ENCODE results near the gene C2CD5.
A peak's percentile ranks its signal among the peaks of the same experiment; 100 is the strongest.

C2CD5 gene, protein sequence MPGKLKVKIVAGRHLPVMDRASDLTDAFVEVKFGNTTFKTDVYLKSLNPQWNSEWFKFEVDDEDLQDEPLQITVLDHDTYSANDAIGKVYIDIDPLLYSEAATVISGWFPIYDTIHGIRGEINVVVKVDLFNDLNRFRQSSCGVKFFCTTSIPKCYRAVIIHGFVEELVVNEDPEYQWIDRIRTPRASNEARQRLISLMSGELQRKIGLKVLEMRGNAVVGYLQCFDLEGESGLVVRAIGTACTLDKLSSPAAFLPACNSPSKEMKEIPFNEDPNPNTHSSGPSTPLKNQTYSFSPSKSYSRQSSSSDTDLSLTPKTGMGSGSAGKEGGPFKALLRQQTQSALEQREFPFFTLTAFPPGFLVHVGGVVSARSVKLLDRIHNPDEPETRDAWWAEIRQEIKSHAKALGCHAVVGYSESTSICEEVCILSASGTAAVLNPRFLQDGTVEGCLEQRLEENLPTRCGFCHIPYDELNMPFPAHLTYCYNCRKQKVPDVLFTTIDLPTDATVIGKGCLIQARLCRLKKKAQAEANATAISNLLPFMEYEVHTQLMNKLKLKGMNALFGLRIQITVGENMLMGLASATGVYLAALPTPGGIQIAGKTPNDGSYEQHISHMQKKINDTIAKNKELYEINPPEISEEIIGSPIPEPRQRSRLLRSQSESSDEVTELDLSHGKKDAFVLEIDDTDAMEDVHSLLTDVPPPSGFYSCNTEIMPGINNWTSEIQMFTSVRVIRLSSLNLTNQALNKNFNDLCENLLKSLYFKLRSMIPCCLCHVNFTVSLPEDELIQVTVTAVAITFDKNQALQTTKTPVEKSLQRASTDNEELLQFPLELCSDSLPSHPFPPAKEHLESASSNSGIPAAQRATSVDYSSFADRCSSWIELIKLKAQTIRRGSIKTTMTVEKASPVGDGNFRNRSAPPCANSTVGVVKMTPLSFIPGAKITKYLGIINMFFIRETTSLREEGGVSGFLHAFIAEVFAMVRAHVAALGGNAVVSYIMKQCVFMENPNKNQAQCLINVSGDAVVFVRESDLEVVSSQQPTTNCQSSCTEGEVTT

DNA sequence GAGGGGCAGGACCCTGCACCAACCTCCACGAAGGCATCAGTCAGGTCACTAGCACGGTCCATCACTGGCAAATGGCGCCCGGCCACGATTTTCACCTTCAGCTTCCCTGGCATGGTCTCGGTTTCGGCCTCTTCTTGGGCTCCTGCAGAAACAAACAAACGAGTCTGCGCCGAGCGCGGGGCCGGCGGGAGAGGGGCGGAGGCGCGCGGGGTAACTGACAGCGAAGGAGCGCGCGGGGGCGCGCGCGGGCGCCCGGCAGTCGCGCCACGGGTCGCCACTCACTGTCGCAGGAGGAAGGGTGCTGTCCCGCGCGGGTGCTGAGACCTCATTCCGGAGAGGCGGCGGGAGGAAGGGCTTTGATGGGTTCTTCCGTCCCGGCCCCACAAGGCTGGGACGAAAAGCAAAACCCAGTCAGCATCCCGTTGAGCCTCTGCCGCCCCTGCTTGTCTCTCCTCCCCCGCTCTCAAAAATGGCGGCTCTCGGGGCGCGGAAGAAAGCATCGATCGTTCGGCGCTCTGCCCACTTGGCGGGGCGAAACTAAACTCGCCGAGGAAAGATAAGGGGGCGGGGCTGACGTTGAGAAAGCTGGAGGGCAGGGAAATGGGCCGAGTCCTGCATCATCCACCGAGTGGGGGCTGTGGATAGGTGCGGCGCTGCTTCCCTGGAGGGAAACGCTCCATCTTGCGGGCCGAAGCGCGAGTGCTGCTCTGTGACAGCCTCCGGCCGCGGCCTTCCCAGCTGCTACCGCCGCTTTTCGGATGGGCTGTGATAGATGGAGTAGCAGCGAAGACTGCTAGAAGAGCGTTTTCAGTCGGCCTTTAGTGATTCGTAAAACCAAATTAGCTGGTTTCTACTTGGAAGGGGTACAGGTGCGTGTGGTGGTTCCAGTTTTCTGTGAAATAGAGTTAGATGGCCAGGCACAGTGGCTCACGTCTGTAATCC, at the start of gene C2CD5:
Gene C2CD5, minus strand, starts transcription at position 505 of the 942 bp plus-strand sequence. Its CDS starts 392 bp downstream, at position 113.
- peak; percentile 43 for TF ChIP-seq CTCF (IDR thresholded peaks at IDR 0.05; ENCODE audit: low read depth, low read length, missing control alignments)
- peak within 1 kb of the TSS; percentile 87 for H3K4me3 ChIP-seq (ENCODE audit: low read depth, low read length)
- in situ Hi-C loops (cut with HindIII; ENCODE audit: low sequenced_read_pairs), result no loop called here
- DNase-seq (ENCODE audit: low read depth), result peak; percentile 97

DNA sequence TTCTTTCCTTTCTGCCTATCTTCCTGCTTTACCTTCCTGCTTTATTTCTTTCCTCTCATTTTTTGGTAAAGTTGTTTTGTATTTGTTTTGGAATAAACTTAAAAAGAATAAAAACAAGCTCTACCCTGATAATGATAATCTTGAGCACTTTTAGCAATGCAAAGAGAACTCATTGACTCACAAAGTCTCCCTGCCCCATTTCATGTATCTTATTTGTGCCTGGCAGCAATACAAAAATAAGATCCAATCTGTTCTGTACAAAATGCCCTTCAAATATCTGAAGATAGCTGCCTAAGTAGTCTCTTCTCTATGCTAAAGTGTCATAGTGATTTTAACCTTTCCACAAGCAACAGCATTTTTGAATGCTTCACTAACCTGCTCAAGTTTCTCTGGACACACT, 49.5 kb upstream of the C2CD5 start:
- no peak overlapping the region for H3K4me3 ChIP-seq (ENCODE audit: low read depth, low read length)
- no peak for DNase-seq (ENCODE audit: low read depth)
- in situ Hi-C loops (cut with HindIII; ENCODE audit: low sequenced_read_pairs), result no loop called here
- no peak for TF ChIP-seq CTCF (IDR thresholded peaks at IDR 0.05; ENCODE audit: low read depth, low read length, missing control alignments)

- no peak for DNase-seq (ENCODE audit: low read depth)
- in situ Hi-C loops (cut with HindIII; ENCODE audit: low sequenced_read_pairs), result no loop called here
- no peak overlapping the region for H3K4me3 ChIP-seq (ENCODE audit: low read depth, low read length)
- no peak for TF ChIP-seq CTCF (IDR thresholded peaks at IDR 0.05; ENCODE audit: low read depth, low read length, missing control alignments)
Measured at GRCh38 chr12:22588817-22589216, 44.5 kb upstream of the C2CD5 start.

DNA sequence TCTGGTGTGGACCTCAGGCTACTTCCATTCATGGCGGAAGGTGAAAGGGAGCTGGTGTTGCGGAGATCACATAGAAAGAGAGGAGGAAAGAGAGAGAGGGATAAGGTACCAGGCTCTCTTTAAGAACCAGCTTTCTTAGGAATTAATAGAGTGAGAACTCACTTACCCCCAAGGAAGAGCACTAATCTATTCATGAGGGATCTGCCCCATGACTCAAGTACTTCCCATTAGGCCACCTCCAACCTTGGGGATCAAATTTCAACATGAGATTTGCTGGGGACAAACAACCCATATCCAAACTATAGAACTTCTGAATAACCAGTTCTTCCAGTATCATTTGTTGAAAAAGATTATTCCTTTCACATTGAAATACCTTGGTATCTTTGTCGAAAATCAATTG, 34.0 kb upstream of the C2CD5 start:
- no peak for DNase-seq (ENCODE audit: low read depth)
- in situ Hi-C loops (cut with HindIII; ENCODE audit: low sequenced_read_pairs), result no loop called here
- TF ChIP-seq CTCF (IDR thresholded peaks at IDR 0.05; ENCODE audit: low read depth, low read length, missing control alignments), result no peak
- no peak overlapping the region for H3K4me3 ChIP-seq (ENCODE audit: low read depth, low read length)

GRCh38 chr12:22577667-22578066, 33.3 kb upstream of the C2CD5 start:
- H3K4me3 ChIP-seq (ENCODE audit: low read depth, low read length), result no peak overlapping the region
- no peak for TF ChIP-seq CTCF (IDR thresholded peaks at IDR 0.05; ENCODE audit: low read depth, low read length, missing control alignments)
- DNase-seq (ENCODE audit: low read depth), result no peak
- in situ Hi-C loops (cut with HindIII; ENCODE audit: low sequenced_read_pairs), result no loop called here
